ENCODE measurements around the gene UBAC2.

UBAC2 gene

DNA sequence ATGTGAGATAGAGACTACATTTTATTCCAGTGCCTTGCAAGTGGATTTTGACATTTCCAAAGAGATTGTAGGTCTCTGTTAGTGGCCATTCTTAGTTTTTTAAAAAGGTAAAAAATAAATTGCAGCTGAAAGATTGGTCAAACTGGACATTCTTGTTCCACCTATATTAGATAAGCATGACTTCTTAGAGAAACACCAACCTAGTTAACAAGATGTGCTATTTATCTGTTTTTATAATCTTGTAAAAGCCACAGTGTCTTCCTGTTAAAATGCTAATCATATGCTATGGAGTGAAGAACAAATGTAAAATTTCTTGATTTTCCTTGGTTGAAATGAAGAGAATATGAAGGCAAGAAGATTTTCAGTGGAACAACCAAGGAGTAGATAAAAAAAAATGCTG, 140.0 kb downstream of the UBAC2 start:
- DNase-seq (ENCODE audit: low spot score), result no peak

DNA sequence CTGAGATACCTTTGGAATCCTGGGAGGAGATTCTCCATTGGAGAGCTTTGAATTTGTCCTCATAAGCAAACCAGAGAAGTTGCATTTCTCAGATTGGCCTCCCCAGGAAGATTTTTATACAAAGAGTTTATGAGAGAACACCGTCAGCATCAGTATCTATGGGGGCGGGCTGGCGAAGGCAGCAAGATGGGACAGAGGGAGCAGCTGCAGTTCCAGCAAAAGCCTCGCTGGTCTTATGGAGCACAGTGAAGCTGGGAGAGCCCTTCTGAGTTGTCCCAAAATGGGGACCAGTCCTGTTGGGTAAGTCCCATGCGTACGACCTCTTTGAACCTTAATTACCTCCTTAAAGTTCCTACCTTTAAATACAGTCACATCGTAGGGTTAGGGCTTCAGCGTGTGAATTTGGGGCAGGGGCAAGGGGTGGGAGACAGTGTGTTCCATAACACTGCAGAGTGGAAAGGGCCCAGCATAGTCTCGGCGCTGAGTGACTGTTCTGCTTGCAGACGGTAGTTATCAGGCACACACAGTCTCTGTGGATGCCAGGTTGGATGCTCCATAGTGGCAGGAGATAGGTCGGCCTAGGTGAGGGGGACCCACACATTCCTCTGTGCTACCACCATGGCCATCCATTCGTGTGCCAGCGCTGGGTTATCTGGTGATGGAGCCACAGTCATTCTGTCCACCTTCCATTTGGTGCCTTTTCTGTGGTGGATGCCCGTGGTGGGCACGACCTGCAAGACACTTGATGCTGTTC, 141.5 kb downstream of the UBAC2 start:
- no peak for DNase-seq (ENCODE audit: low spot score)

DNA sequence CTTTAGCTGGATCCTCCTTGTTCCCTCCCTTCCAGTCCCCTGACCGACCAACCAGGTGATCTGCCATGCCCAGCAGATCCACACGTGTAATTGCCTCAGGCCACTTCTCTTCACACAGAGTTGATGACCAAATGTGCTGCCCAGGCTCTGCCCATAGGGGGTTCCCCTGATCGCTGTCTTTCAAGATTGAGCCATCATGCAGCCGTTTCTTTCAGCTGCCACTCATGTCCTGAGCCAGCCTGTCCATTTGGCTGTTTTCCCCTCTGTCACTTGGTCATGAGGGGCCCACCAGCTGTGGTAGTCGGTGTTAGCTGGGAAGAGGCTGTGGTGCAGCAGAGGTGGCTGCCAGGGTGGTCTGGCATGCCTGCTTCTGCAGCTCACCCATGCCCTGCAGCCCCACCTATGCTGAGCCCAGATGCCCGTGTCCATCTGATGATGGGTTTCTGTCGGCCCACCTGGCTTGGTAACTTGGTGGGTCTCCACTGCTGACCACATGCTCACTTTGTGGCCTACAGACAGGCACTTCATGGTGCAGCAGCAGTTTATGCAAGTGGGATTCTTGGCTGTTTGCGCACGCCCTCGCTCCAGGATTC, 142.2 kb downstream of the UBAC2 start:
- no peak for DNase-seq (ENCODE audit: low spot score)

DNA sequence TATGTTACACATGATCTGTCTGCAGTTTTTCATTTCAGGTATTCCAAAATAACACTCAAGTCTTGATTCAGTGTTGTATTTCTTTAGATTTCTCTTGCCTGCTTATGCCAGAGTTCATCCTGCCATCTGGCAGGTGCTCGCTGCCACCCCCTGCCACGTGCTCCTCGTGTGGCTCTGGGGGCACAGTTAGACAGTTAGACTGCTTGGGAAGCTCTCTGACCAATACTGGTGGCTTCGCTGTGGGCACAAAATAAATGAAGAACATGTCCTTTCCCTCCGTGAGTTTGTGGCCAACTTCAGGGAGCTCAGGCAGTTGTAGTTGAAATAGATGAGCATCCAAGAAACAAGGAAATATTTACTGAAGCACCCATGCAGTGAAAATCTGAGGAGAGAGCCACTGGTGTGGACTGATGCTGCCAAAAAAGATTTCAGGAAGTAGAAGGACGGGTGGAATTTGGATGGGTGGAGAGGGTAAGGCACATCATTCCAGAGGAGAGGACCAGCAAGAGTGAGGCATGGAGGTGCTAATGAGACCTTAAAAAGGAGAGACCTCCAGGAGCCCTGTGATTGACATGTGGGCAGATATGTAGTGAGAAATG, 144.1 kb downstream of the UBAC2 start:
- no peak for DNase-seq (ENCODE audit: low spot score)

DNA sequence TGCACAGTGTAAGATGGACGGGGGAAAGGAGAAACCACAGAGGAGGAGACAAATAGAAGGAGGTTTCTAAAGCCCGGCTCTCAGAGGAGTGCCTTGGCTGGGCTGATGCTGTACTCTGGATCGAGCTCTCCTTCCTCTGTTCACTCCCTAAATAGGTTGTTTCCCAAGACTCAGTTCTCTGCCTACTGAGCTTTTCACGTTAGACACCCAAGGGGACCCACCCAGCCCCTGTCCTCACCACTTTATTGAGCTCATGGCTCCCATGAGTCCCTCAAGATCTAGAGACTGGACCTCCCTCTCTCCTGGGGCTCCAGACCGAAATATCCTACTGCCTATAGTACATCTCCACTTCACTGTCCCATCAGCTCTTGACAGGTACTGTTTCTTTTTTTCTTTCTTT, 144.7 kb downstream of the UBAC2 start:
- DNase-seq (ENCODE audit: low spot score), result no peak

GRCh38 chr13:99346335-99347042, 145.8 kb downstream of the UBAC2 start:
- DNase-seq (ENCODE audit: low spot score), result no peak

GRCh38 chr13:99347335-99347878, 146.8 kb downstream of the UBAC2 start:
- no peak for DNase-seq (ENCODE audit: low spot score)

DNA sequence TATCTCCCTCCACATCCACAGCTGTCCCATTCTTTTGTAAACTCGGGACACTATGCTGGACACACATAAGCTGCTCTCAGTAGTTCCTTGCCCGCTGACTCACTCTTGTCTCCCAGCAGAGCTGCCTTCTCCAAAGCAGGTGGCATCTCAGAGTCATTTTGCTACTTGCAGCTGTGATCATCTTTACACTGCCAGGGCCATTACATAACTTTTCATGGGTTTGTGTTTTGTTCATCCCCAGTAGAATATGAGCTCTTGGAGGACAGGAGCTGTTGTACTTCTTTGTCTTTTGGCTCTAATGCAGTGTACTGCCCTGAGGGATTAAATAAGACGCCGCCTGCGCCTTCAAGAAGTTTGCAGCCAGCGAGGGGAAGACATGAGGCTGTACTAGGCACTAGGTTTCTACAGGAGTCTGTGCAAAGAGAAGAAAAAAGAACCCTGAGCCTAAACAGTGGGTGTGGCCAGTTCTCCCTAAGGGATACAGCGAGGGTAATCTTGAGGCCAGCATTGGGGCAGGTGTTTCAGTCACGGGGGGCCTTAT, 147.3 kb downstream of the UBAC2 start:
- no peak for DNase-seq (ENCODE audit: low spot score)

- no peak for DNase-seq (ENCODE audit: low spot score)
Measured at GRCh38 chr13:99350191-99350590, 149.5 kb downstream of the UBAC2 start.

GRCh38 chr13:99351772-99352171, 151.1 kb downstream of the UBAC2 start:
- no peak for DNase-seq (ENCODE audit: low spot score)

DNA sequence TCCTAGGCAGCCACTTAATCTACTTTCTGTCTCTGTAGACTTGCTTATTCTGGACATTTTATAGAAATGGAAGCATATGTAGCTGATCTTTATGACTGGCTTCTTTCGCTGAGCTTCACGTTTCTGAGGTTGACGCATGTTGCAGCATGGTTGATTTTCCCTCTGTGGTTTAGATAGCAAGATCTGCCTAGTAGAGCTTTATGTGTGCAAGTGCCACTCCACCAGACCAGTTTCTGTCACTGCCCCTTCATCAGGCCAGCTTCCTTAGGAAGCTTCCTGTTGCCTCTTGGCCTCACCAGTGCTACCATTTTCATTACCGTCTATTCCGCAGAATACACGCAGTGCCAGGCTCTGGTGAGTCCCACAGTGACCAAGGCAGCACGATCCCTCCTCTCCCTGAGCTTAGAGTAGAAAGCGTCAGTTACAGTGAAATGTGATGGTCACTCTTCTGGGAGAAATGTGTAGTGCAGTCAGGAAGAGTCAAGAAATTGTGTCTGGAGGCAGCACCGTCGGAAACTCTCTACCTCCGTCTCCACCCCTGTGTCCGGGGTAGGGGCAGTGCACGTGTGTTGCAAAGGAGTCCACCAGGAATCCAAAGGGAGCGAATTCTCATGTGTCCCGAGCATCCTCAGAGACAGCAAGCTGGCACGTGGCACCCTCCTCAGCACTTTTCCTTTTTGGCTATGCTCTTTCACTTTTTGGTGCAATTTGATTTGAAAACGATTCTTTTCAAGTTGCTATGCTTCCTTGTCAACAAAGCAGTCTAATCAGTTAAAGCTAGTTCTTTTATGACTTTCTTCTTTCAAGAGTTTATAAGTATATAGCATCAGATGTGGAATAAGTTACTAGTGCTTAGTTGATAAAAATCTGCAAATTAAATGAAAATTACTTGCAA, 151.9 kb downstream of the UBAC2 start:
- no peak for DNase-seq (ENCODE audit: low spot score)

GRCh38 chr13:99353246-99353600, 152.6 kb downstream of the UBAC2 start:
- DNase-seq (ENCODE audit: low spot score), result no peak

DNA sequence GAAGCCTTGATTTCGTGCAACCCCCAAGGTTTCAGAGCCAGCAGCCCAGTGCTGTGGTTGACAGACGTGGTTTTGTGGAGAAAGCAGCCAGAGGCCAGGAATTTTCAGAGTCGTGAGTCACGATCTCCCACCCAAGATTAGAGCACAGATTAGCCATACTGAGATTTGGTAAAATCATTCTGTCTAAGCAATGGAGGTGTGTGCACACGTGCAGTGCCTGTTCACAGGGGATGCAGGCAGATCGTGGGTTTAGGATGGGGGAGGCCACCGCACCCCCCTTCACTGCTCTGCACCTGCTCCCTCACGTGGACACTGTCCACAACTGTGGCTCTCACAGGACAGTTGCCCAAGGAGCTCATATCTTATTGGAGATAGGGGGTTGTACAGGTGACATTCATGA, 153.2 kb downstream of the UBAC2 start:
- no peak for DNase-seq (ENCODE audit: low spot score)

DNA sequence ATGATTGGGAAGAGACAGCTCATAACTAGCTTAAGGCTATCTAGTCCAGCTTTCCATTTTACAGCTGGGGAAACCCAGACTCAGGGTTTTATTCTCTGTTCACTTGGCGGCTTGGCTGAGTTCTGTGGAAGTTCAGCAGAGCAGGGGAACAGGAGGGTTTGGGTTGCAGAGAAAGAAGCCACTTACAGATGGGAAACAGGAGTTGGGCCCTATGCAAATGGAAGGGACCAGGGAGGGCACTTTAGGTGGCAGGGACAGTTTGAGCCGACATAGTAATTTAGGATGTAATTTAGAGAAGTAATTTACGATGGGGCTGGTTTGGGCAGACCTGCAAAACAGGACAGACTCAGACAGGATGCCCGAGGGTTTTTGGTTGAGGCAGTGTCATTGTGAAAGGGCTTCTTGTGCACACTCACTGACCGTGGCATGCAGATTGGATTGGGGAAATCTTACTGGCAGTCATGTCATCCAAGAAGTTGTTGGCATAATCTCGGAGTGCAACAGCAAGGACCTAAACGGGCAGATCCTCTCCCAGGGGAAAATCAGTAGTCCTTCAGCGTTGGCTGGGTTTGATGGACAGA, 153.8 kb downstream of the UBAC2 start:
- DNase-seq (ENCODE audit: low spot score), result no peak

GRCh38 chr13:99355267-99356011, 154.8 kb downstream of the UBAC2 start:
- no peak for DNase-seq (ENCODE audit: low spot score)

- DNase-seq (ENCODE audit: low spot score), result no peak
Measured at GRCh38 chr13:99356012-99356261, 155.3 kb downstream of the UBAC2 start.

- DNase-seq (ENCODE audit: low spot score), result no peak
Measured at GRCh38 chr13:99356262-99357091, 155.8 kb downstream of the UBAC2 start.

DNA sequence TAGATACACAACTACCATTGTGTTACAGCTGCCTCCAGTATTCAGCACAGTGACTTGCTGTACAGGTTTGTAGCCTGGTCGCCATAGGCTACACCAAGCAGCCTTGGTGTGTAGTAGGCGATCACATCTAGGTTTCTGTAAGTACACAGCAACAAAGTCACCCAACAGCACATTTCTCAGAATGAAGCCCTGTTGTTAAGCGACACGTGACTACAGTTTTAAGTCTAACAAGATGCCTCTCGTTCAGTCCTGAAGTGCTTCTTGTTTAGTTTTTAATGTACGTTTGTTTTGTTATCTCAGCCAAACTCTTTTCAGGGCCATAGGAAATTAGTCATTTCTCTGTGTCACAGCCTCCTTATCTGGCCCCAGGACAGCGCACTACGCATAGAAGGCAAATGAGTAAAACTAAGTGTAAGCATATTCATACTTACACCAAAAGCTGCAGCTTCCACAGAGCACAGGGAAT, 156.5 kb downstream of the UBAC2 start:
- no peak for DNase-seq (ENCODE audit: low spot score)

DNA sequence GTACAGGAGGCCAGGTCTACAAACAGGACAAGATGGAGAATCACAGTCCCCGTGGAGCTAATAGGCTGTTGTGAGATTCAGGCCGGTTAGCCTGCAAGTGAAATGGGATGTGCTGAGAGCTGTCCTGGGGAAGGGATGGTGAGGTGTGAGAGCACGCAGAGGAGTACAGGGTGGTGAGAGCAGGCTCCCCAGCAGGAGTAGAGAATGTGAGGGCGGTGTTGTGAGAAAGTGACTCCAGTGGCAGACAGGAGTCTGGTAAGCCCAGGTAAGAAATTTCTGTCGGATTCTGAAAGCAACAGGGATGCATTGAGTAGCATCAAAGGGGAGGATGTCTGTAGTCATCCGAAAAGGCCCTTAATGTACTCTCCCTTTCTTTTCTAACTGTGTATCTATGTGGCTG, 157.3 kb downstream of the UBAC2 start:
- DNase-seq (ENCODE audit: low spot score), result no peak

DNA sequence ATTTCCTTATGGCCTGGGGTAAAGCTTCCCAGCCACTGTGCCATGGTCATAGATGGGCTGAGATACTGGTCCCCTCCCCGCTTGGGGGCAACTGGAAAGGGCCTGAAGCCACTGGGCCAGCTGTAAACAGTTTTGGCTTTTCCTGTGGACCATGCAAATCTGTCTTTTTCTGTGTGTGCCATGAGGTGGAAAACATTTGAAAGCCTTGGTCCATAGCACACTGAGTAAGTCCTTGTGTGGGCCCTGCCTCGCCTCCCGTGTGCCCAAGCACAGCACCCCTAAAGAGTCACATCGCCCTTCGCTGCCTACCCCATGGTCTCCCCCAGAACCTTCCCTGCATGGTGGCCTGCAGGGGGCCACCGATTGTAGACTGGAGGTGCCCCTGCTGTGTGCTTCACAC, 158.9 kb downstream of the UBAC2 start:
- no peak for DNase-seq (ENCODE audit: low spot score)

All from D341Med (cell line).